Cortex of kidney (tissue), 1 donor: Measurements from ENCODE around the gene BLID.

Experiments
- DNase-seq: peaks from one replicate; lab custom pipeline; 2025; lab: John Stamatoyannopoulos, UW

Gene BLID

GRCh38 chr11:122139595-122139866, 23.5 kb upstream of the BLID start:
- no peak for DNase-seq

GRCh38 chr11:122138744-122139594, 23.0 kb upstream of the BLID start:
- DNase-seq: no peak

GRCh38 chr11:122137078-122137793, 21.2 kb upstream of the BLID start:
- no peak for DNase-seq

- no peak for DNase-seq
Measured at GRCh38 chr11:122131126-122131525, 15.1 kb upstream of the BLID start.

GRCh38 chr11:122128146-122128545, 12.1 kb upstream of the BLID start:
- DNase-seq: no peak

GRCh38 chr11:122127020-122127419, 11.0 kb upstream of the BLID start:
- no peak for DNase-seq

- no peak for DNase-seq
Measured at GRCh38 chr11:122126024-122126688, 10.1 kb upstream of the BLID start.

- no peak for DNase-seq
Measured at GRCh38 chr11:122123263-122123929, 7.4 kb upstream of the BLID start.

GRCh38 chr11:122122179-122122578, 6.2 kb upstream of the BLID start:
- DNase-seq: no peak

- no peak for DNase-seq
Measured at GRCh38 chr11:122120096-122120495, 4.1 kb upstream of the BLID start.

- DNase-seq: no peak
Measured at GRCh38 chr11:122116591-122116990, 576 bp upstream of the BLID start.

- no peak for DNase-seq
Measured at GRCh38 chr11:122114976-122115375, 1.0 kb downstream of the BLID start.

- no peak for DNase-seq
Measured at GRCh38 chr11:122113836-122114825, 1.9 kb downstream of the BLID start.

GRCh38 chr11:122112470-122113365, 3.3 kb downstream of the BLID start:
- DNase-seq: no peak

- DNase-seq: no peak
Measured at GRCh38 chr11:122109932-122110331, 6.1 kb downstream of the BLID start.

- no peak for DNase-seq
Measured at GRCh38 chr11:122108828-122109227, 7.2 kb downstream of the BLID start.

- DNase-seq: no peak
Measured at GRCh38 chr11:122108192-122108799, 7.7 kb downstream of the BLID start.

- no peak for DNase-seq
Measured at GRCh38 chr11:122107566-122107965, 8.4 kb downstream of the BLID start.

- DNase-seq: no peak
Measured at GRCh38 chr11:122107045-122107444, 9.0 kb downstream of the BLID start.
